Right hindlimb (tissue), 1 donor: Measurements from ENCODE around the gene SPG7.
"Not testable (repeated sequence)": the region's sequence is repeated elsewhere in the genome, so short reads cannot be mapped to it uniquely, and the experiment has no call there.

Experiments
- DNase-seq: peaks from one replicate; pipeline ENCODE4 v3.0.0-alpha.2; 2018

The SPG7 gene

GRCh38 chr16:89565506-89566372, 57.5 kb downstream of the SPG7 start:
- DNase-seq = peak; percentile 49

GRCh38 chr16:89567656-89568594, 59.7 kb downstream of the SPG7 start:
- no peak for DNase-seq

GRCh38 chr16:89569506-89570341, 61.5 kb downstream of the SPG7 start:
- DNase-seq = no peak

DNA sequence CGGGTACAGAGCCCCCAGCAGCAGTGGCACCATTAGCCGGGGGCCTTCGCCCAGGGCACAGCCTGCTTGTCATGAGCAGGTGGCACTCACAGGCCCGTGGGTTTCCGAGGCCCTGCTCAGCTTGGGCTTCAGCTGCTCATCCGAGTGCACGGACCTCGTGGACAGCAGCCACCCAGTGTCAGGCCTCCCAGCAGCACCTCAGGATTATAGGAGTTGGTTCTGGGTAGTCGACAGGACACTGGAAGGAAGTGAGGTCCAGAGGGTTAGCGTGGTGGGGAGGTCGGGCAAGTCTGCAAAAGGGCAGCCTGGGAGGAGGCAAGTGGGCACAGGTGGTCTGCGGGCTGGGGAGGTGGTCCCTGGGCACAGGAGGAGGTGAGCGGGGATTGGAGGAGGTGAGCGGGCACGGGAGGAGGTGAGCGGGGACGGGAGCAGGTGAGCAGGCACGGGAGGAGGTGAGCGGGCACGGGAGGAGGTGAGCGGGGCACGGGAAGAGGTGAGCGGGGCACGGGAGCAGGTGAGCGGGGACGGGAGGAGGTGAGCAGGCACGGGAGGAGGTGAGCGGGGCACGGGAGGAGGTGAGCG, 62.2 kb downstream of the SPG7 start:
- no peak for DNase-seq

DNA sequence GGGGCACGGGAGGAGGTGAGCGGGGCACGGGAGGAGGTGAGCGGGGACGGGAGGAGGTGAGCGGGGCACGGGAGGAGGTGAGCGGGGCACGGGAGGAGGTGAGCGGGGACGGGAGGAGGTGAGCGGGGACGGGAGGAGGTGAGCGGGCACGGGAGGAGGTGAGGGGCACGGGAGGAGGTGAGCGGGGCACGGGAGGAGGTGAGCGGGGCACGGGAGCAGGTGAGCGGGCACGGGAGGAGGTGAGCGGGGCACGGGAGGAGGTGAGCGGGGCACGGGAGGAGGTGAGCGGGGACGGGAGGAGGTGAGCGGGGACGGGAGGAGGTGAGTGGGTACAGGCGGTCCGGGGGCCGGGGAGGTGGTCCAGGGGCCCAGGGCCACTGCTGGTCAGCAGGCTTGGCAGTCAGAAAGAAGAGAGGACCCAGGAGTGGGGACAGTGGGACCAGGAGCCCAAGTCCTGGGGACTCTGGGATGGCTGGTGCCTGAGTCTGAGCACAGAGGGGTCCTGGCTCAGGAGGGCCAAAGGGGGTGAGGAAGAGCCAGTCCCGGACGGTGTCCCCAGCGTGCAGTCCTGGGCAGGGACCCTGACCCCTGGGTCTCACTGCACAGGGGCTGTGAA, 62.9 kb downstream of the SPG7 start:
- not testable (repeated sequence) for DNase-seq

- DNase-seq = no peak
Observed at GRCh38 chr16:89571636-89572035, 63.4 kb downstream of the SPG7 start.

GRCh38 chr16:89572073-89572484, 63.9 kb downstream of the SPG7 start:
- DNase-seq = no peak

DNA sequence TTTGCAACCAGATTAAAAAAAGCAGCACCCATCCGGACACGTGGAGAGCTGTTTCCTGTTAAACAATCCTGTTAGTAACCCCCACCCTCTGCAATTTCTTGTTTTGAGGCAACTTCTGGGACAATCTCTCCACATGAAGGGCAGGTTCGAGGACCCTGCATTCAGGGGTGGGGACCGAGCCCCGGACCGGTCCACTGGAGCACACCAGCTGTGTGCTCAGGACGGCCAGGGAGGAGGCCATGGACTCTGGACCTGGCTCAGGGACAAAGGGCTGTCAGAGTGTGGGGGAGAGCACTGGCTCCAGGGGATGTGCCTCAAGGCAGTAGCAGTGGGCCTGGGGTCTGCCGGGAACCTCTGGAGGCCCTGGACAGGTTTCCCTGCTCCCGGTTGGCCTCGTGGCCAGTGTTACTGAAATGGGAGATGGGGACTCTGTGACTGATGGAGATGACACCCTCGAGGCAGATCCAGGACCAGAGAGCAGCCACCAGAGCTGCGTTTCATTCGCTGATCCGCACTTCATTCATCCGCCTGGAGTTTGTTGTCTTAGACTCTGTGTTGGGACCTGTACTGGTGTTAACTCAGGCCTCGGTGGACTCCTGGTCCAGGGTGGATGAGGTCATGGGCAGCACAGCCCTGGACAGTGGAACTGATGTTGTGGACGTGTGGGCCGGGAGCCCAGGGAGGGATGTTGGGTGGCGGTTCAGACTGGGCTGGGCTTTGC, 64.4 kb downstream of the SPG7 start:
- no peak for DNase-seq

GRCh38 chr16:89573826-89574680, 65.8 kb downstream of the SPG7 start:
- DNase-seq = no peak

DNA sequence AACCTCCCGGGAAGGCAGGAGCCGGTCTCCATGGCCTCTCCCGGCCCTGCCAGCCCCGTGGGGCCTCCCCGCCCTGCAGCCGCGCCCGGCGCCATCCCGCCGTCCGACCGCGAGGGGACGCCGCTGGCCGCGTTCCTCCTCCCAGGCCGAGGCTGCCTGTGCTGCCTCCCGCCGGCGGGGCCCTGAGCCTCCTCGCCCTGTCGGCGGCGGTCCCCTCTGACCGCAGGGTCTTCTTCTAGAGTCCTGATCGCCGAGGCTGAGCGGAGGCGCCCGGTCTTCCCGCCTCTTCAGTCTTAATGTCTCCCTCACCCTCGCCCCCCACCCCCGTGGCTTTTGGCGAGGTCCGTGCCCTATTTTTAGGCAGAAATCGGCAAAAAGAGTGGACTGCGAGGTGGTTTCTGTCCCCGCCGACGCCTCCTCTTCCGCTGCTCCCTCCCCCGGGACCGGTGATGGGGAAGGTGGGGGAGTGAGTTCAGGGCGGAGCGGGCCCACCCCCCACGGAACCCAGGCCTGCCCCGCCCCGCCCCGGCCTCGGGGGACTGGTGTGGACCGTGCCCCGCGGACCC, 66.6 kb downstream of the SPG7 start:
- DNase-seq = peak; percentile 57

GRCh38 chr16:89575247-89576152, 67.3 kb downstream of the SPG7 start, which contains the start of gene CPNE7:
CPNE7 (plus strand) TSS chr16:89575758; CDS start chr16:89575898, 140 bp downstream.
- DNase-seq = no peak

DNA sequence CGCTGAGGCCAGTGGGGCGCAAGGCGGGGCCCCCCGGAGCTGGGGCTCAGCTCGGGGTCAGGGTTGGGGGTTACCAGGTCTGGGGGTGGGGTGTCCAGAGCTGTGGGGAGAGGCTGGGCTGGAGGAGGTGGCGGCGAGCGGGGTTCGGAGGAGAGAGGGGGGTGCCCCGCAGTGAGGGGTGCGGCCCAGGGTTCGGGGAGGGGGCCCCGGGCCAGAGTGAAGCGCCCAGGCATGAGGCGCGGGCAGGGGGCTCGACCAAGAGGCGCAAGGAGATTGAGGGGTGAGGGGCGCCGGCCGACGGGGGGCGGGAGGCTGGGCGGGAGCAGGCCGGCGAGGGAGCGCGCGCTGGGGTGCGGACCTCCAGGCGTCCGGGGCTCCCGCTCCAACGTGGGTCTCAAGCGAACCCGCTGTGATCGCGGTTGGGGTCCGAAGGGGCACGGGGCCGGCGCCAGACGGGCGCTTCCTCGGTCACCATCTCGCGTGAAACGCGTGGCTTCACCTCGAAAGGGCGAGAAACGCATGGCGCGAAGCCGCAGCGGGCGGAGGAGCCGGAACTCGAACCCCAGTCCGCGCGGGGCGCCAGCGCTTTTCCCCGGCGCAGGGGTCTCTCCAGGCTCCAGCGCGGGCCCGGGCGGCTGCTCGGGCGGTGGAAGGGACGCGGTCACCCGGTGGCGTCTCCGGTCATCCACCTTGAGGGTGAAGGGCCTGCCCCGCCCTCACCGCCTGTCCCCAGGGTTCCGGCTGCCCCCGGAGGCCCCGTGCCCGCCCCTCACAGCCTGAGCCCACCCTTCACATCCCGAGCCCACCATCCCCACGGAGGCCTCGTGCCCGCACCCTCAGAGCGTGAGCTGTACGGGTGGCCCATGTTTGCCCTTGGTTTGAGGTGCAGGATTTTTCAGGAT, 68.2 kb downstream of the SPG7 start:
- DNase-seq = no peak

GRCh38 chr16:89577055-89577759, 69.0 kb downstream of the SPG7 start:
- DNase-seq = no peak

DNA sequence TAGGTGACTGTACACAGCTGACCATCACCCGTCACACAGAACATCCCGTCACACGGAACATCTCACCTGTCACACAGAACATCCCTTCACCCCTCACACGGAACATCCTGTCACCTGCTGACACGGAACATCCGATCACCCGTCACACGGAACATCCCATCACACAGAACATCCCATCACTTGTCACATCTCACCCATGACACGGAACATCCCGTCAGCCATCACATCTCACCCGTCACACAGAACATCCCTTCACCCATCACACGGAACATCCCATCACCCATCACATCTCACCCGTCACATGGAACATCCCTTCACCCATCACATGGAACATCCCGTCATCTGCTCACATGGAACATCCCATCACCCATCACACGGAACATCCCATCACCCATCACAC, 71.1 kb downstream of the SPG7 start:
- DNase-seq = no peak

- DNase-seq = no peak
Observed at GRCh38 chr16:89581045-89581695, 73.0 kb downstream of the SPG7 start.

DNA sequence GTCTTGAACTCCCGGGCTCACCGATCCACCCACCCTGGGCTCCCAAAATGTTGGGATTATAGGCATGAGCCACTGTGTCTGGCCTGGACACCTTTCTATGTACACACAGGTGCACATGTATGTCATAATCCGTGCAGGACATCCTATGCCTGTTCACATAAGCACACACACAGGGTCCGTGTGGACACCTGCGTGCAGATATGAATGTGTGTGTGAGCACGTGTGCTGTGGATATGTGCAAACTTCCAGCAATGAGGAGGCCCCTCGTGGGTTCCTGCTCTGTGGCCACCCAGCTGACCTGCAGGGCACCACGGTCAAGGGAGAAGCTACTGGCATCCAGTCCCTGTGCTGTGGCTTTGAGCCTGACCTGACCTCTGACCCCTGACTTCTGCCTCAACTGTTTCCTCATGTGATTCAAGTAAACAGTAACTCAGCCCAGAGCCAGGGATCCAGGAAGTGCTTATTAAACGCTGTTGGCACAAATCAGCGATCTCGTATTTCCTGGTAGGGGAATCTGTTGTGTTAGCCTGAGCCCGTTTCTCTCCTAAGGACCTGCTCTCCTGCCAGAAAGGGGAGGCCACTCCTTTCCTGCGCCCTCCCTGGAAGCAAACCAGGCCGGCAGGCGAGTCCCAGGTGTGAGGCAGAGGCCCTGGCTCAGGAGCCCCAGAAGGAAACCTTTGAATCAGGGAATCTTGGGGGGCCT, 73.8 kb downstream of the SPG7 start:
- DNase-seq = no peak
